Activated CD4-positive, alpha-beta T cell treated with anti-CD3 and anti-CD28 coated beads, Interleukin-2, Interleukin-4, amounts not matched to agents 100 ng/mL and 50 ng/mL, durations not matched to agents 16 hours and 8 hours (primary cell): ENCODE measurements around the gene LCAT.
A peak's percentile ranks its signal among the peaks of the same experiment; 100 is the strongest.
"Not testable (repeated sequence)": the region's sequence is repeated elsewhere in the genome, so short reads cannot be mapped to it uniquely, and the experiment has no call there.

Experiments used
- DNase-seq: peaks from one replicate; pipeline ENCODE4 v3.0.0-alpha.2; 2020; ENCODE audit warnings: low spot score

The LCAT gene

GRCh38 chr16:67931712-67932461 lies 12.0 kb downstream of the LCAT start, which contains the start of gene CTRL:
Gene CTRL (minus strand): TSS chr16:67931862. CDS start chr16:67931852, 10 bp downstream.
- DNase-seq, result no peak

GRCh38 chr16:67930678-67931211 lies 13.2 kb downstream of the LCAT start:
- no peak for DNase-seq

DNA sequence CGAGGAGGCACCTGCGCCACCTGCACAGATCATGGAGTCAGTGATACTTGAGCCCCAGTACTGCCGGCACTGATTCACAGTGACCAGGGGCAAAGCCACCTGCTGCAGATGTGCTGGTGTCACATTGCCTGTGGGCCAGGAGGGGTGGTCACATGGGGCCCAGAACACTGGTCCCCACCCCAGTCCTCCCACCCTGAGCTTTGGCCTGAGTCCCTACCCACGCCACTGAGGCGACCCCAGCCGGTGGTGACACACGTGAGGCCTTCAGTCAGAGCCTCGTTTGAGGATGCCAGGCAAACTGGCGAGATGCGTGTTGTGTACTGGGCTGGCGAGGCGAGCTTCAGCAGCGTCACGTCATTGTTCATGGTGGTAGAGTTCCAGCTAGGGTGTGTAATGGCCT lies 13.7 kb downstream of the LCAT start:
- DNase-seq, result no peak

DNA sequence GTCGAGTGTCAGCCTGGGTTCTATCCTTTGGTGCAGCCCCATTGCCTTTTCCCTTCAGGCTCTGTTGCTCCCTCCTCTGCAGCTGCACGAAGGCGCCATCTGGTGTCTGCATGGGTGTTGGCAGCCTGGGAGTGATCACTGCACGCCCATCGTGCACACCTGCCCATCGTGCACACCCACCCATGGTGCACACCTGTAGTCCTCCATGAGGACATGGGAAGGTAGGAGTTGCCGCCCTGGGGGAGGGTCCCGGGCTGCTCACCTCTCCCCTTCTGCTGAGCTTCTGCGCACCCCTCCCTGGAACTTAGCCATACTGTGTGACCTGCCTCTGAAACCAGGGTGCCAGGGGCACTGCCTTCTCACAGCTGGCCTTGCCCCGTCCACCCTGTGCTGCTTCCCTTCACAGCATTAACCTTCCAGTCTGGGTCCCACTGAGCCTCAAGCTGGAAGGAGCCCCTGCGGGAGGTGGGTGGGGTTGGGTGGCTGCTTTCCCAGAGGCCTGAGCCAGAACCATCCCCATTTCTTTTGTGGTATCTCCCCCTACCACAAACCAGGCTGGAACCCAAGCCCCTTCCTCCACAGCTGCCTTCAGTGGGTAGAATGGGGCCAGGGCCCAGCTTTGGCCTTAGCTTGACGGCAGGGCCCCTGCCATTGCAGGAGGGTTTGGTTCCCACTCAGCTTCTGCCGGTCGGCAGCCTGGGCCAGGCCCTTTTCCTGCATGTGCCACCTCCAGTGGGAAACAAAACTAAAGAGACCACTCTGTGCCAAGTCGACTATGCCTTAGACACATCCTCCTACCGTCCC lies 15.2 kb downstream of the LCAT start:
- DNase-seq, result peak; percentile 80

DNA sequence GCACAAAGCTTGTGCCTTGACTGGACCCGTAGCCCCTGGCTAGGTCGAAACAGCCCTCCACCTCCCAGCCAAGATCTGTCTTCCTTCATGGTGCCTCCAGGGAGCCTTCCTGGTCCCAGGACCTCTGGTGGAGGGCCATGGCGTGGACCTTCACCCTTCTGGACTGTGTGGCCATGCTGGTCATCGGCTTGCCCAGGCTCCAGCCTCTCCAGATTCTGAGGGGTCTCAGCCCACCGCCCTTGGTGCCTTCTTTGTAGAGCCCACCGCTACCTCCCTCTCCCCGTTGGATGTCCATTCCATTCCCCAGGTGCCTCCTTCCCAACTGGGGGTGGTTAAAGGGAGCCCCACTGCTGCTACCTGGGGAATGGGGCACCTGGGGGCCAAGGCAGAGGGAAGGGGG lies 15.8 kb downstream of the LCAT start:
- no peak for DNase-seq

DNA sequence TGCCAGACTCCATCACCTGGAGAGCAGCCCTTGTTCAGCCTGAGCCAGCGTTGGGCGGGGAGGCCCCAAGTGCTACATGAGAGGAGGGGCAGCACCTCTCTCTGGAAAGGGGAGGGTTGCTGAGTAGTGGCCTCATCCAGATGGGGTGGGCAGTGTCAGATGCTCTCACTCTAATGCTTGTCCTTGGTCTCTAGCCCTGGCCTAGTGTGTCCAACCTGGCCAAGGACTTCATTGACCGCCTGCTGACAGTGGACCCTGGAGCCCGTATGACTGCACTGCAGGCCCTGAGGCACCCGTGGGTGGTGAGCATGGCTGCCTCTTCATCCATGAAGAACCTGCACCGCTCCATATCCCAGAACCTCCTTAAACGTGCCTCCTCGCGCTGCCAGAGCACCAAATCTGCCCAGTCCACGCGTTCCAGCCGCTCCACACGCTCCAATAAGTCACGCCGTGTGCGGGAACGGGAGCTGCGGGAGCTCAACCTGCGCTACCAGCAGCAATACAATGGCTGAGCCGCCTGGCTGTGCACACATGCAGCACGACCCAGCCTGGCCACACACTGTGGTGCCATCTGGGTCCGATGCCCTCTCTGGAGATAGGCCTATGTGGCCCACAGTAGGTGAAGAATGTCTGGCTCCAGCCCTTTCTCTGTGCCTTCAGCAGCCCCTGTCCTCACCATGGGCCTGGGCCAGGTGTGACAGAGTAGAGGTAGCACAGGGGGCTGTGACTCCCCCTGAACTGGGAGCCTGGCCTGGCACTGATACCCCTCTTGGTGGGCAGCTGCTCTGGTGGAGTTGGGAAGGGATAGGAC lies 16.6 kb downstream of the LCAT start:
- no peak for DNase-seq

DNA sequence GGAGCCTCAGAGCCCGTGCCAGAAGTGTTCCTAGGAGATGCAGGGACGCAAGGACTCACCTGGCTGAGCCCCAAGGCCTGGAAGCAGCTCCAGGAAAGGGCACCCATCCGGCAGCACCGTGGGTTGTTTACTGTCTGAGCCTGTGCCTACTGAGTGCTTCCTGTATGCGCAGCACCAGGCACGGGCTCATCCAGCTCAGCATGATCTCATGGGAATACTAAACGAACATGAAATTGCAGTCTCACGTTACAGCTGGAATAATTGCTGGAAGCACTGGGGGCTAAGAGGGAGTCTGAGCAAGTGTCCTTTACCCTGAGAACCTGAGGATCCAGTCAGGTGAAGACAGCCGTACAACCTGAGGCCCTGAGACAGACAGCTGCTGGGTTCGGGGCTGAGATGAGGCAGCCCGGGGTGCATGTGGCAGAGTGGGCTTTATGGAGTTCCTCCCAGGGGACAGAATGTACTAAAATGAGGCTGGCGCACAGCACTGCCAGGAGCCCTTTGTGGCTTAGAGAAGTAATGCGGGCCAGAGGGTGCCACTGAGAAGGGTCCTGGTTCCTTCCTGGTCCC lies 17.7 kb downstream of the LCAT start:
- no peak for DNase-seq

GRCh38 chr16:67924140-67924906 lies 19.6 kb downstream of the LCAT start:
- no peak for DNase-seq

DNA sequence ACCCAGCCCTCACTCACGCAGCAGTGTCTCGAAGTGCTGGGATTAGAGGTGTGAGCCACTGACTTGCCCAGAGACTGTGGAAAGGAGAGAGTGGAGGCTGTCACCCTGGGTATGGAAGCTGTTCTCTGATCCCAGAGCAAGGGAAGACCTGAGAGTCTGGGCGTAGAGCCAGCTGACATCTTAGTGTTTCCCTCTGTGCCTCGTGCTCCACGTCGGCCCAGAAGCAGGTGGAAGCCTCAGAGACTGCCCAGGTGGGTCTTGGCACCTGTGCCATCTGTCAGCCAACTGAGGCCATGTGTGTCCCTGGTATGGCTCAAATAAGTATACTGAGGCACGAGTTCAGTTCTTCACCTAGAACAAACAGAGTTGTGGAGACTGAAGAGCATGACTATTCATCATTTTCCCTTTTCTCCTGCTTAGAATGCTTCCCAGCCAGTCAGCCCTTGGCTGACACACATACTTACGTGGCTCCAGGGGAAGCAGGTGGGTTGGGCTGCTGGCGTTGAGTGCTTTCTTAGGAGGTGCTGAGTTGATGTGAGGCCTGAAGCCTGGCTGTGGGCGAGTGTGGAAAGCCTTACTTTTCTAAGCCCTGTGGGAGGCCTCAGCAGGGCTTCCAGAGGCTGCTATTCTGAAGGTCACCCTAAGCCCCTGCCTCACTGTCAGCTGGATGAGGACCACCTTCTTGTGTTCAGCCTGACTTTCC lies 20.4 kb downstream of the LCAT start:
- no peak for DNase-seq

- DNase-seq, result no peak
Measured at GRCh38 chr16:67922740-67923139, 21.2 kb downstream of the LCAT start.

DNA sequence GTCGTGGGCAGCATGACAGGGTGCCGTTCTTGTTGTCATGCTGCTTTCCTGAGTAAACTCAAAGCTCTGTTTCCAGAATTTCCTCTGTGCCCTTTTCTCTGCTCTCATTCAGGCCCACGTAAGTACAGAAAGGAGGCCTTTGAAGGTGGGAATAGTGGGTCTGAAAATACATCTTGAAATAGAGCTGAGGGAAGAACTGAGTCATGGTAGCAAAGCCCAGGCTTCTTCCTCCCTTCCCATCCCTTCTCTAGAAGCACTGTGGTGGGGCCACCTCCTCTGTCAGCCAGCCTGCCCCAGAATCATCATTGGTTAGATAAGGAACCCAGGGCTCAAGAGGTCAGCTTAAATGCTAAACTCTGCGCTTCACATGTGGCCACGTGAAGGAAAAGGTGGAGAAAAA lies 21.7 kb downstream of the LCAT start:
- DNase-seq, result no peak

DNA sequence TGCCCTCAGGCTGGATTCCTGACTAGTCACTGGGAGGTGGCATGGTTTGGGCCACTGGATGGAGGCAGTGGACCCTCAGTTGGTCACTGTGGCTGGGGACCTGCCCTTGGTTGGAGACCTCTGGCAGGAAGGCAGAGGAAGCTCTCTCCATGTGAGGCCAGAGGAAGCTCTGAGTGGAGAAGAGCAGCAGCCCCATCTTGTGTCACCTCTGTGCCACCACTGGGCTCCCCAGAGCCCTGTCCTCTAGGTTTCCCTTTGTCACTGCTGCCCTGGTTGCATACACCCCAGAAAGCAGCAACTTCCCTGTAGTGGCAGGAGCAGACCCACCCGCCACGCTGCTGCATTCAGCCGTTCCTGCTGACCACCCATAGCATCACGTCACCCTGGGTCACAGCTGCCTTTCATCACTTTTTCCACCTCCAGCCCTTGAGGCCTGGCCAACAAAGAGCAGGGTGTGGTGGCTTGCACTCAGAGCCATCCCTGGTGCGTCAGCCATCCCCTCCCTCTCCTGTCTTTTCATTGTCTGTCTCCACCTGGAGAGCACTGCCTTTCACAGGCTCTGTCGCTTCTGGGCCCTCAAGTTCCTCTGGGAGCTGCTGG lies 24.2 kb downstream of the LCAT start:
- no peak for DNase-seq

DNA sequence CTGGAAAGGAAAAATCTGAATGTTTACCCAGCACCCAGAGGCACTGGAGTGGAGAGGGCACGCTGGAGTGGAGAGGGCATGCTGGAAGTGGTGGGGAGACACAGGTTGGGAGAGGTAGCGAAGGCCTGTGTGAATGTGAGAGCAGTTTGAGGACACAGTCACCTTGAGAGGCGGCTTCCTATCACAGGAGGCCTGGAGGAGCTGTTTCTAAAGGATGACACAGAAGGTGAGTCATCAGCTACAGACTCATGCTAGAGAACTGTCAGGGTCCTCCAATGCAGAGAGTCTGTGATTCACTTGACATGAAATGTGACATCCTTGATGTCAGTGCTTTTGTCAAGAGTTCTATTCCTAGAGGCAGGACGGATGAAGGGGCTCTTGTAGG lies 26.1 kb downstream of the LCAT start:
- peak; percentile 83 for DNase-seq

- DNase-seq, result no peak
Measured at GRCh38 chr16:67917140-67917851, 26.6 kb downstream of the LCAT start.

GRCh38 chr16:67915831-67916723 lies 27.8 kb downstream of the LCAT start:
- no peak for DNase-seq

- not testable (repeated sequence) for DNase-seq
Measured at GRCh38 chr16:67915496-67915769, 28.5 kb downstream of the LCAT start.

DNA sequence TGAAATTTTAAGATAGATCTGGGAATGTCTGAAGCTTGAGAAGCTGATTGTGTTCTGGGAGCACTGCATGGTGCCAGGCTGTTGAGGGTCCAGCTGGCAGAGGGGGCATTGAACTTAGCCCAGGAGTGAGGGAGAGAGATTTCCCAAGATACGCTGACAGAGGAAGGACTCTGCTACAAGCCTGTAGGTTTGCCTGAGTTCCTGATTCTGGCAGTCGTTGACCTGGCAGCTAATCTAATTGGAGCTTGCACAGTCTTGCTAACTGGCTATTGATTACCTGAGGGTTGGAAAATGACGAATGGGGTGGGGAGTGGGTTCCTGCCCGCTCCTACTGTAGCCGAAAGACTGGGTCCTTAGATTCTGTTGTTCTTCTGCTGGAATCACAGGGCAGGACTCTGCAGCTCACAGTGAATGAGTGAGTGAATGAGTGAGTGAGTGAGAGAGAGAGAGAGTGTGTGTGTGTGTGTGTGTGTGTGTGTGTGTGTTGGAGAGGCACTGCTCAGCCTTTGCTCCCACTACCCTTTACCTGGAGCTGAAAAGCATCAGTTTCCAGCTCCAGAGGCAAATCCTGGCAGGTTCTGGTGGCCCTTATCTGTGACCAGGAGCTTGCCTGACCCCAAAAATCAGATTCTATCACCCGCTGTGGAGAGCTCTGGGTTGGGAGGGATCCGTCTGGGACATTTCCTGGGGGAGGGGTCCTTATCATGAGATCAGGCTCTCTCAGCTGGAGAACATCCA lies 29.0 kb downstream of the LCAT start:
- no peak for DNase-seq

- peak; percentile 34 for DNase-seq
Measured at GRCh38 chr16:67910158-67910557, 33.8 kb downstream of the LCAT start.
